OCI-LY1 (cell line): ENCODE results near the gene MEI1.

ENCODE experiments used
- CTCF ChIP-seq: fragments of 200-600 bp; sonication (generic), shearing (Covaris generic); IDR thresholded peaks from 2 replicates; pipeline ENCODE4 v1.5.1; 2017; ENCODE audit warnings: mild to moderate bottlenecking, antibody characterized with exemption, low read length, moderate library complexity, mixed read lengths
- EZH2 ChIP-seq: fragments of 200-600 bp; sonication (generic), shearing (Covaris generic); IDR thresholded peaks from 2 replicates; pipeline ENCODE4 v1.8.0; 2017; ENCODE audit warnings: borderline replicate concordance, mixed run types, mild to moderate bottlenecking, antibody characterized with exemption, low read length, moderate library complexity, mixed read lengths

- TF ChIP-seq CTCF, result no peak
- no peak for TF ChIP-seq EZH2
Observed at GRCh38 chr22:41713004-41713403, 13.7 kb downstream of the MEI1 start.
